ENCODE data around the gene RDH5.

The RDH5 gene

DNA sequence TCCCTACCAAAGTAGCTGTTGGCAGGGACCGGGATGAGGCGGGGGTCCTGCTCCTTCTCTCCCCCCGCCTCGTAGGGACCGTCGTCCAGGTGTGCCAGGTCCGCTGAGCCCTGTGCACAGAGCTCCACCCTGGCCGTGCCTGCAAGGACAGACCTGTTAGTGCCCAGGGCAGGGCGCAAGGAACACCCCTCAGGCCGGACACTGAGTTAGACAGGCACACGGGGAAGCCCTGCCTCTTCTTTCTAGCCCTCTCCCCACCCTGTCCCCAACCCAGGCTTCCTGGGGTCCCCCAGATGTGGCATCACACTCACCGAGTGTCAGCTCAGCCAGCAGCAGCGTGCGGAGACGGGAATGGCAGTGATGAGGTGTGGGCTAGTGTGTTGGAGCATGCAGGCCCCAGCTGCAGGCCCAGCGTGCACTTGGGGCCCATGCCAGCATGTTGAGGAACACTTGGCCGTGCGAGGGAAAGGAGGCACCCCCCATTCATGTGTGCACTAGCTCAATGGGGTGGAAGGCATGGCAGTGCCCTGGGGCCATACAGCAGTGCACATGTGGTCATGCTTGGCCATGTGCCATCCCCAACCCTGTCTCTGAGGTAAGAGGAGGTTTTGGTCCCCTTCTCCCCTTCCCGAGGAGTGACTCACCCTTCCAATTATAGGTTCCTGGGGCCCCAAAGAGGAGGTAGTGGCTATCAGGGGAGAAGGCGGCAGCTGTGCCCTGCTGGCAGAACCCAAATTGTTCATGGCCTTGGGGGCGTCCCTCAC lies 19.8 kb upstream of the RDH5 start:
- Mint-ChIP-seq H3K4me1 (no peaks in the 10 kb centered on the region), H3K36me3 (no peaks in the 10 kb centered on the region), H3K9me3 (no peaks in the 10 kb centered on the region), H3K27ac (no peak overlapping the region), H3K4me3 (no peak overlapping the region), H3K27me3 (peaks cover 10% of the 10 kb centered on the region)
- ATAC-seq (ENCODE audit: low read depth) (no peak), DNase-seq (ENCODE audit: low spot score in 2 of 2) (no peak)

- ATAC-seq (ENCODE audit: low read depth) = no peak
- Mint-ChIP-seq H3K27ac (no peak overlapping the region), H3K9me3 (no peaks in the 10 kb centered on the region), H3K27me3 (peaks cover 5% of the 10 kb centered on the region), H3K36me3 (no peaks in the 10 kb centered on the region), H3K4me3 (no peak overlapping the region), H3K4me1 (peaks cover 7% of the 10 kb centered on the region)
- DNase-seq (ENCODE audit: low spot score in 2 of 2) = no peak
These were observed 17.3 kb upstream of the RDH5 start for GRCh38 chr12:55702861-55703260.

DNA sequence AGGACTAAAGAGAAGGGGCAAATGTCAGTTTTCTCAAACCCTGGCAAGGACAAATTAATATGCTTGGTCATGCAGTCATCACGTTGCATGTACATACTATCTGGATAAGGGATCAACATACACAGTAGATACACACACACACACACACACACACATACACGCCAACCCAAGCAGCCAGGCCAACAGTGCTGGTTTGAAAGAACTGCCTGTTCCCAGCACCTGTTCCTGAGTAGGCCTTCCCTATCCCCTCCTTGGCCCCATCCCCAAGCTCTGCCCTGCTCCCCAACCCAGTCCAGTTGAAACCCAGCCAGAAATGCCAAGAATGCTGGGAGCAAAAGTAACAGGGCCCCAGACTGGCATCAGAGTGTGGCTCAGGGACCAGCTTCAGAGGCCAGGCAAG lies 16.9 kb upstream of the RDH5 start:
- H3K27me3 Mint-ChIP-seq = peaks cover 8% of the 10 kb centered on the region
- no peak overlapping the region for H3K4me3 Mint-ChIP-seq
- peaks cover 10% of the 10 kb centered on the region for H3K4me1 Mint-ChIP-seq
- no peak for DNase-seq (ENCODE audit: low spot score in 2 of 2)
- ATAC-seq (ENCODE audit: low read depth) = no peak
- no peaks in the 10 kb centered on the region for H3K9me3 Mint-ChIP-seq
- H3K27ac Mint-ChIP-seq = no peak overlapping the region
- H3K36me3 Mint-ChIP-seq = no peaks in the 10 kb centered on the region

- H3K4me3 Mint-ChIP-seq = no peak overlapping the region
These were observed 16.1 kb upstream of the RDH5 start for GRCh38 chr12:55703901-55704761.

DNA sequence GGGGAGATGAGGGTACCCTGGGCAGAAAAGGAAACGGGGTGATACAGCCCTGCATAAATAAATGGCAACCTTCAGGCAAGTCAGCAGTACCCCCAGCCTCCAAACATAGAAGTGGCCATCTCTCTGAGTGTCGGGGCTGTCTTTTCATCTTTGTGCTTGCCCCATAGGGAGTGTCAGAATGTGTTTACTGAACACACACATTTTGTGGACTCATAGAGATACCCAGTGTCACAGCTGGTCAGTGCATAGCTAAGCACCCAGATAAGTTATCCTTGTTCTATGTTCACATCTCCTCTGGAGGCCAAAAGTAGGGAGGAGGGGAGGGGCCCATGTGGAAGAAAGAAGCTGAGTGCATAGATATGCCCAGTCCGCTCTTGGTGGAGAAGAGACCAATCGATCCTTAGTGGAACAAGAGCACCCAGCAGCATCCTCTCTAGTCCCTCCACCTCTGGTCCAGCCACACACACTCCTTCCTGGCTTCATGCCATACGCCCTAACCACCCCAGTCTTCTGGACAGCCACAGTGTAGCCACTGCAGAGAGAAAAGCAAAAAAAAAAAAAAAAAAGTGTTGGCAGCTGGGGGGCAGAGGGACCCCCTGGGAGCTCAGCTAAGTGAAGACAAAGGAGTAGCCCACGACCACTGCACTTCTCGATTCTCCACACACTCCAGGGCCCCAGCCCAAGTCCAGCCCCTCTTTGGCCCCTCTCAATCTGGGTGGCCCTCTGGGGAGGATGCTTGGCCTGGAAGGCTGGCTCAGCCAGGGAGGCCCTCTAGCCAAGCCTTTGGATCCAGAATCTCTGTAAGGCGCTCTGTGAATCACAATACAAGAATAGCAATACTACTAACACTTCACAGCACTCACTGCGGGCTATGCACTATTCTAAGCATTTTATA lies 15.1 kb upstream of the RDH5 start:
- no peak overlapping the region for H3K27ac Mint-ChIP-seq
- no peaks in the 10 kb centered on the region for H3K9me3 Mint-ChIP-seq
- no peak overlapping the region for H3K4me3 Mint-ChIP-seq
- no peak for DNase-seq (ENCODE audit: low spot score in 2 of 2)
- ATAC-seq (ENCODE audit: low read depth) = no peak
- peaks cover 12% of the 10 kb centered on the region for H3K27me3 Mint-ChIP-seq
- H3K36me3 Mint-ChIP-seq = no peaks in the 10 kb centered on the region
- peaks cover 18% of the 10 kb centered on the region for H3K4me1 Mint-ChIP-seq

More at GRCh38 chr12:55703901-55704761, 16.1 kb upstream of the RDH5 start:
- peaks cover 17% of the 10 kb centered on the region for H3K4me1 Mint-ChIP-seq
- H3K27ac Mint-ChIP-seq = no peak overlapping the region
- peaks cover 12% of the 10 kb centered on the region for H3K27me3 Mint-ChIP-seq
- no peaks in the 10 kb centered on the region for H3K36me3 Mint-ChIP-seq
- DNase-seq (ENCODE audit: low spot score in 2 of 2) (no peak), ATAC-seq (ENCODE audit: low read depth) (no peak)
- no peaks in the 10 kb centered on the region for H3K9me3 Mint-ChIP-seq

DNA sequence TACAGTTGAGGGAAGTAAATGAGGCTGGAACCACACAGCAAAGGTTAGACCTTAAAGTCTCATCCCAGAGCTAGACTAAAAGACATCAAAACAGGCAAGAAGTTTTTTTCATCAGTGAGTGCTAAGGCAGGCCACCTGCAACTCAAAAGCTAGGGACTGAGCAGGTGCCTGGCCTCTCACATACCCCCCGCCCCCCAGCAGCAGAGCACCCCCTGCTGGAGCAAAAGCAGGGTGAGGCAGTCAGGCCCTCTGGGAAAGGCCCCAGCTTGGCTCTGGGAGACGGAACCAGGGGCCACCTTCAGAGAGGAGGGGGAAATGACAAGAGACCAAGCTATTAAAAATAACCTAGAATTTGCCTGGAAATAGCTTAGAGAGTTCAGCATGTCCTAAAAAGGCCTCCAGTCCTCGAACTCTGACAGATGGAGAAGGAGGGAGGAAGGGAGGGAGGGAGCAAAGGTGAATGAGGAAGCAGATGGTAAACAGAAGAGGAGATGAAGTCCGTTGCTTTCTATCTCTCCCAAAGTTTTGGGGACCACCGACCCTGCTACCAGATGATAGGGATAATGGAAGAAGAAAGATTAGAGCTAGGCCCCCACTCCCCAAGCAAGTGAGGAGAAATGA lies 14.3 kb upstream of the RDH5 start:
- Mint-ChIP-seq H3K27ac (no peak overlapping the region), H3K36me3 (no peaks in the 10 kb centered on the region), H3K4me3 (peak overlapping the region; percentile 2), H3K9me3 (no peaks in the 10 kb centered on the region), H3K27me3 (peaks cover 12% of the 10 kb centered on the region), H3K4me1 (peaks cover 18% of the 10 kb centered on the region)
- DNase-seq (ENCODE audit: low spot score in 2 of 2) = no peak
- ATAC-seq (ENCODE audit: low read depth) = peak; percentile 65

GRCh38 chr12:55706568-55707218 lies 13.5 kb upstream of the RDH5 start:
- H3K36me3 Mint-ChIP-seq = no peaks in the 10 kb centered on the region
- peaks cover 12% of the 10 kb centered on the region for H3K27me3 Mint-ChIP-seq
- H3K4me1 Mint-ChIP-seq = peaks cover 18% of the 10 kb centered on the region
- DNase-seq (ENCODE audit: low spot score in 2 of 2) (no peak), ATAC-seq (ENCODE audit: low read depth) (no peak)
- H3K27ac Mint-ChIP-seq = no peak overlapping the region
- H3K9me3 Mint-ChIP-seq = no peaks in the 10 kb centered on the region
- peak overlapping the region; percentile 80 for H3K4me3 Mint-ChIP-seq

DNA sequence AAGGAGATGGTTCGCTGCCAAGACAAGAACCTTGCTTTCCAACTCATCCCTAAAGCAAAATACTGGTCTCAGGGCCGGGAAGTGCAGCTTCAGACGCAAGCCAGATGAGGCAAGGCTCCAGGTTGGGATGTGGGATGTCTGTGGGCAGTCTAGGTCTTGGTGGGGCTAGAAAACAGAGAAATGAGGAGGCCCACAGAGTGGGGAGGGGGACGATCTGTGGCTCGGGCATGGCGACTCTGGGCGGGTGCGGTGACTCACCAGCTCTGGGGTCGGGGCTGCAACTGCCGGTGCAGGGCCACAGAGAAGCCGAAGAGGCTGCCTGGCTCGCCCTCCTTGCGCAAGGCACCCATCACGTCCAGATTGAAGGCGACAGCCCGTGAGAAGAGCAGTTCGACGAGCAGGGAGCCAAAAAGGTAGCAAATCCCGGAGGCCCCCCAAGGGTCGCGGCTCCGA lies 12.9 kb upstream of the RDH5 start:
- no peaks in the 10 kb centered on the region for H3K36me3 Mint-ChIP-seq
- H3K27ac Mint-ChIP-seq = no peak overlapping the region
- peaks cover 12% of the 10 kb centered on the region for H3K27me3 Mint-ChIP-seq
- DNase-seq (ENCODE audit: low spot score in 2 of 2) (no peak), ATAC-seq (ENCODE audit: low read depth) (peak; percentile 8)
- peaks cover 18% of the 10 kb centered on the region for H3K4me1 Mint-ChIP-seq
- H3K9me3 Mint-ChIP-seq = no peaks in the 10 kb centered on the region
- H3K4me3 Mint-ChIP-seq = peak overlapping the region; percentile 80

- peaks cover 12% of the 10 kb centered on the region for H3K27me3 Mint-ChIP-seq
- no peaks in the 10 kb centered on the region for H3K36me3 Mint-ChIP-seq
- H3K4me3 Mint-ChIP-seq = peak within 1 kb of the TSS; percentile 80
- H3K9me3 Mint-ChIP-seq = no peaks in the 10 kb centered on the region
- H3K4me1 Mint-ChIP-seq = peaks cover 18% of the 10 kb centered on the region
- peak in 1 of 2 donors; percentile 40 for DNase-seq (ENCODE audit: low spot score in 2 of 2)
- H3K27ac Mint-ChIP-seq = no peak within 1 kb of the TSS
- peak; percentile 73 for ATAC-seq (ENCODE audit: low read depth)
These were observed 12.1 kb upstream of the RDH5 start, which contains the start of gene ITGA7 for GRCh38 chr12:55707841-55708694. Gene ITGA7, minus strand, starts transcription at chr12:55707904. Its CDS starts 222 bp downstream, at chr12:55707682.

DNA sequence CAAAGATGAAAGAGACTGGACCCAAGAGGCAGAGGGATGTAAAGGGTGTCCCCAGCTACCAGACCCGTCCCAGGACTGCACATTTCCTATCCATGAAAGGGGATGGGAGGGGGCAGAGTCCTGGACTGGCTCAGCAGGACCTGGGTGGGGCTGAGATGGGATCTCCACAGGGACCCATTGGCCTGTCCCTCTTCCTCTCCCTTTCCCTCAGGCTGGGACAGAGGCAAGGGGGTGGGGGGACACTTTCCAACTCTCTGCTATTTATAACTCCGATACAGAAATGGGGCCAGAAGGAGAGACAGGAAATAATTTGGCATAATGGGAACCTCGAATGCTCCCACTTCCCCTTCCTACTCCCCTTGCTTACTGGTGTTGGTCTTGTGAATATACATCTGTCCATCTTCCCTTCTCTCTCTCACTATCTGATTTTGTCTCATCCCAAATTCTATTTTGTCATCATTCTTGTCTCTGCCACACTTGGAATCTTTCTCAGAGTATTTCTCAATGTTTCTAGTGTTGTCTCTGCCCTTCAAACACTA lies 11.4 kb upstream of the RDH5 start:
- Mint-ChIP-seq H3K27ac (no peak overlapping the region), H3K27me3 (peaks cover 10% of the 10 kb centered on the region), H3K36me3 (no peaks in the 10 kb centered on the region), H3K9me3 (no peaks in the 10 kb centered on the region), H3K4me1 (peaks cover 18% of the 10 kb centered on the region), H3K4me3 (peak overlapping the region; percentile 80)
- ATAC-seq (ENCODE audit: low read depth) (no peak), DNase-seq (ENCODE audit: low spot score in 2 of 2) (no peak)

GRCh38 chr12:55711786-55712553 lies 8.2 kb upstream of the RDH5 start:
- H3K27me3 Mint-ChIP-seq = peaks cover 7% of the 10 kb centered on the region
- H3K4me1 Mint-ChIP-seq = peaks cover 23% of the 10 kb centered on the region

More at GRCh38 chr12:55711786-55712553, 8.2 kb upstream of the RDH5 start:
- H3K4me3 Mint-ChIP-seq = no peak overlapping the region
- DNase-seq (ENCODE audit: low spot score in 2 of 2) (no peak), ATAC-seq (ENCODE audit: low read depth) (no peak)
- H3K9me3 Mint-ChIP-seq = no peaks in the 10 kb centered on the region
- no peak overlapping the region for H3K27ac Mint-ChIP-seq
- no peaks in the 10 kb centered on the region for H3K36me3 Mint-ChIP-seq

All from memory B cell (primary cell).